A549 (cell line): ENCODE measurements around the gene PNN.

Experiments
- KDM1A ChIP-seq: fragments of 200-600 bp; sonication (generic); IDR thresholded peaks from 2 replicates; pipeline ENCODE4 v1.6.1; 2016; ENCODE audit warnings: low read depth, mild to moderate bottlenecking
- USF2 ChIP-seq: fragments of 450-650 bp; IDR thresholded peaks from 2 replicates; pipeline ENCODE4 v1.6.1; 2014; ENCODE audit warnings: antibody characterized with exemption

- no peak for TF ChIP-seq USF2
- no peak for TF ChIP-seq KDM1A
Measured at GRCh38 chr14:39177168-39177545, 2.1 kb downstream of the PNN start.
